Activated T-cell treated with anti-CD3 and anti-CD28 coated beads, Interleukin-2, amount 50 U/mL, for 72 hours (primary cell): Measurements from ENCODE around the gene AHCY. TPM values are rescaled to one million over a fixed set of nuclear protein-coding genes. Genes with fewer than 3 reads are reported as not detected.

Source experiments
- ATAC-seq, 2 donors: fragments of 150-1000 bp; cut with Tn5 transposase; replicated peaks in 1 of 2; 2 replicates each; pipeline ENCODE4 v1.10.0; 2021; ENCODE audit warnings: moderate library complexity in 2 of 2, mild to moderate bottlenecking in 1 of 2
- DNase-seq, 2 donors: peaks; one replicate each; pipeline ENCODE4 v3.0.0; 2021 to 2022; ENCODE audit warnings: mixed read lengths in 1 of 2
- H3K27ac Mint-ChIP-seq: one replicate; pipeline ENCODE4 v1.8.0; 2022; ENCODE audit warnings: mild to moderate bottlenecking, moderate library complexity, mixed read lengths
- H3K27me3 Mint-ChIP-seq: one replicate; pipeline ENCODE4 v1.8.0; 2022; ENCODE audit warnings: low read depth, mixed read lengths
- H3K36me3 Mint-ChIP-seq, 2 donors: one replicate each; pipeline ENCODE4 v1.8.0; 2022; ENCODE audit warnings: mixed read lengths in 2 of 2, mild to moderate bottlenecking in 1 of 2; ENCODE audit not compliant: insufficient read depth in 2 of 2
- H3K4me1 Mint-ChIP-seq: one replicate; pipeline ENCODE4 v1.8.0; 2022; ENCODE audit warnings: low read depth, mixed read lengths
- H3K4me3 Mint-ChIP-seq, 2 donors: one replicate each; pipeline ENCODE4 v1.8.0; 2022; ENCODE audit warnings: mild to moderate bottlenecking in 2 of 2, mixed read lengths in 2 of 2, moderate library complexity in 2 of 2
- H3K9me3 Mint-ChIP-seq, 2 donors: one replicate each; pipeline ENCODE4 v1.8.0; 2022; ENCODE audit warnings: mixed read lengths in 2 of 2
- total RNA-seq, 2 donors: library from RNA; stranded (reverse); gene quantifications; one replicate each; pipeline ENCODE4 v1.2.3, GENCODE V29; 2022

Gene AHCY
- total RNA-seq, 2 donors from 2014 or later: 99.0 to 130 TPM

- no peaks in the 10 kb centered on the region for H3K36me3 Mint-ChIP-seq
- DNase-seq (no peak), ATAC-seq (no peak)
- no peak overlapping the region for H3K4me3 Mint-ChIP-seq
- peaks cover 33% of the 10 kb centered on the region for H3K27me3 Mint-ChIP-seq
- no peaks in the 10 kb centered on the region for H3K9me3 Mint-ChIP-seq
- H3K4me1 Mint-ChIP-seq: peaks cover 28% of the 10 kb centered on the region
- no peak overlapping the region for H3K27ac Mint-ChIP-seq
These were observed 13.2 kb upstream of the AHCY start for GRCh38 chr20:34316196-34316814.

- ATAC-seq: no peak
- Mint-ChIP-seq H3K27me3 (peaks cover 30% of the 10 kb centered on the region), H3K4me3 (no peak overlapping the region), H3K9me3 (no peaks in the 10 kb centered on the region), H3K4me1 (peaks cover 28% of the 10 kb centered on the region), H3K36me3 (no peaks in the 10 kb centered on the region), H3K27ac (no peak overlapping the region)
- DNase-seq: no peak
These were observed 12.1 kb upstream of the AHCY start for GRCh38 chr20:34315236-34315635.

- peak; percentile 91 for DNase-seq
- Mint-ChIP-seq H3K27me3 (peaks cover 24% of the 10 kb centered on the region), H3K9me3 (no peaks in the 10 kb centered on the region), H3K36me3 (no peaks in the 10 kb centered on the region), H3K4me1 (peaks cover 28% of the 10 kb centered on the region), H3K4me3 (peak overlapping the region; percentile 32 to 72), H3K27ac (no peak overlapping the region)
- peak; percentile 100 for ATAC-seq
These were observed 9.5 kb upstream of the AHCY start for GRCh38 chr20:34312544-34313217.

- no peak for DNase-seq
- Mint-ChIP-seq H3K36me3 (no peaks in the 10 kb centered on the region), H3K9me3 (no peaks in the 10 kb centered on the region), H3K27me3 (peaks cover 24% of the 10 kb centered on the region), H3K27ac (no peak overlapping the region), H3K4me1 (peaks cover 28% of the 10 kb centered on the region), H3K4me3 (peak overlapping the region; percentile 46 to 72)
- ATAC-seq: no peak
These were observed 8.9 kb upstream of the AHCY start for GRCh38 chr20:34312024-34312460.

GRCh38 chr20:34311118-34312023 lies 8.2 kb upstream of the AHCY start:
- peaks cover 28% of the 10 kb centered on the region for H3K4me1 Mint-ChIP-seq
- H3K9me3 Mint-ChIP-seq: no peaks in the 10 kb centered on the region
- no peak overlapping the region for H3K27ac Mint-ChIP-seq
- peak overlapping the region; percentile 46 to 72 for H3K4me3 Mint-ChIP-seq
- no peaks in the 10 kb centered on the region for H3K36me3 Mint-ChIP-seq
- DNase-seq (no peak), ATAC-seq (no peak)
- H3K27me3 Mint-ChIP-seq: peaks cover 24% of the 10 kb centered on the region

- DNase-seq (no peak), ATAC-seq (no peak)
- H3K27me3 Mint-ChIP-seq: peaks cover 20% of the 10 kb centered on the region
- no peak overlapping the region for H3K4me3 Mint-ChIP-seq
- H3K27ac Mint-ChIP-seq: no peak overlapping the region
- peaks cover 24% of the 10 kb centered on the region for H3K4me1 Mint-ChIP-seq
- H3K36me3 Mint-ChIP-seq: no peaks in the 10 kb centered on the region
- H3K9me3 Mint-ChIP-seq: no peaks in the 10 kb centered on the region
These were observed 7.4 kb upstream of the AHCY start for GRCh38 chr20:34310481-34311117.

- Mint-ChIP-seq H3K9me3 (no peaks in the 10 kb centered on the region), H3K4me1 (peaks cover 20% of the 10 kb centered on the region), H3K36me3 (no peaks in the 10 kb centered on the region), H3K27me3 (peaks cover 17% of the 10 kb centered on the region), H3K4me3 (no peak overlapping the region), H3K27ac (no peak overlapping the region)
- ATAC-seq: no peak
- DNase-seq: no peak
These were observed 6.5 kb upstream of the AHCY start for GRCh38 chr20:34309691-34310090.

- no peak overlapping the region for H3K27ac Mint-ChIP-seq
- H3K27me3 Mint-ChIP-seq: peaks cover under 1% of the 10 kb centered on the region
- DNase-seq: no peak
- peaks cover 0 to 4% of the 10 kb centered on the region in 2 donors for H3K36me3 Mint-ChIP-seq
- no peak overlapping the region for H3K4me3 Mint-ChIP-seq
- H3K9me3 Mint-ChIP-seq: no peaks in the 10 kb centered on the region
- peaks cover 10% of the 10 kb centered on the region for H3K4me1 Mint-ChIP-seq
- no peak for ATAC-seq
These were observed 2.4 kb upstream of the AHCY start for GRCh38 chr20:34305333-34306230.

- Mint-ChIP-seq H3K4me1 (peaks cover 15% of the 10 kb centered on the region), H3K27me3 (no peaks in the 10 kb centered on the region), H3K9me3 (no peaks in the 10 kb centered on the region), H3K4me3 (peak overlapping the region; percentile 81 to 84), H3K27ac (peak overlapping the region; percentile 71), H3K36me3 (peaks cover 0 to 4% of the 10 kb centered on the region in 2 donors)
- no peak for DNase-seq
- ATAC-seq: no peak
These were observed 838 bp downstream of the AHCY start for GRCh38 chr20:34302312-34302722.

GRCh38 chr20:34301587-34302311 lies 1.4 kb downstream of the AHCY start:
- Mint-ChIP-seq H3K4me1 (peaks cover 16% of the 10 kb centered on the region), H3K27ac (peak overlapping the region; percentile 71)

GRCh38 chr20:34300809-34301586 lies 2.2 kb downstream of the AHCY start:
- ATAC-seq (no peak), DNase-seq (no peak)
- Mint-ChIP-seq H3K36me3 (peaks cover 0 to 4% of the 10 kb centered on the region in 2 donors), H3K4me3 (peak overlapping the region; percentile 81 to 84), H3K9me3 (no peaks in the 10 kb centered on the region), H3K27me3 (no peaks in the 10 kb centered on the region), H3K4me1 (peaks cover 16% of the 10 kb centered on the region), H3K27ac (peak overlapping the region; percentile 15)

More at GRCh38 chr20:34301587-34302311, 1.4 kb downstream of the AHCY start:
- peaks cover 0 to 4% of the 10 kb centered on the region in 2 donors for H3K36me3 Mint-ChIP-seq
- DNase-seq: no peak
- H3K4me3 Mint-ChIP-seq: peak overlapping the region; percentile 81 to 84
- H3K9me3 Mint-ChIP-seq: no peaks in the 10 kb centered on the region
- no peaks in the 10 kb centered on the region for H3K27me3 Mint-ChIP-seq
- no peak for ATAC-seq
